ENCODE data around the gene ZNF350.

ZNF350 gene

GRCh38 chr19:51977346-51977745 lies 9.3 kb downstream of the ZNF350 start:
- TF ChIP-seq CTCF (IDR thresholded peaks at IDR 0.05): no peak

GRCh38 chr19:51976852-51977251 lies 9.8 kb downstream of the ZNF350 start:
- TF ChIP-seq CTCF (IDR thresholded peaks at IDR 0.05): no peak

GRCh38 chr19:51971624-51972023 lies 15.0 kb downstream of the ZNF350 start:
- TF ChIP-seq CTCF (IDR thresholded peaks at IDR 0.05): no peak

GRCh38 chr19:51970718-51971117 lies 15.9 kb downstream of the ZNF350 start:
- TF ChIP-seq CTCF (IDR thresholded peaks at IDR 0.05): no peak

- no peak for TF ChIP-seq CTCF (IDR thresholded peaks at IDR 0.05)
Observed at GRCh38 chr19:51965583-51965982, 21.1 kb downstream of the ZNF350 start.

- no peak for TF ChIP-seq CTCF (IDR thresholded peaks at IDR 0.05)
Observed at GRCh38 chr19:51959791-51960190, 26.8 kb downstream of the ZNF350 start.

GRCh38 chr19:51948975-51949374 lies 37.7 kb downstream of the ZNF350 start:
- no peak for TF ChIP-seq CTCF (IDR thresholded peaks at IDR 0.05)

GRCh38 chr19:51946602-51947001 lies 40.0 kb downstream of the ZNF350 start:
- no peak for TF ChIP-seq CTCF (IDR thresholded peaks at IDR 0.05)

Measured in LNCAP (cell line).